Mesothelial cell of epicardium (in vitro differentiated cells): Measurements from ENCODE around the gene MBOAT2. TPM values are rescaled to one million over a fixed set of nuclear protein-coding genes. Genes with fewer than 3 reads are reported as not detected.

Experiments used
- DNase-seq, 2 experiments: peaks; one replicate each; pipeline ENCODE4 v3.0.0; 2021; ENCODE audit warnings: low spot score in 2 of 2; ENCODE audit not compliant: unreplicated experiment in 2 of 2
- H3K27ac Mint-ChIP-seq: 2 replicates; pipeline ENCODE4 v1.8.0; 2021; ENCODE audit warnings: mixed read lengths
- H3K27me3 Mint-ChIP-seq: 2 replicates; pipeline ENCODE4 v1.8.0; 2021; ENCODE audit warnings: low read depth, mixed read lengths
- H3K36me3 Mint-ChIP-seq: 2 replicates; pipeline ENCODE4 v1.8.0; 2021; ENCODE audit warnings: mixed read lengths
- H3K4me1 Mint-ChIP-seq: 2 replicates; pipeline ENCODE4 v1.8.0; 2021; ENCODE audit warnings: mixed read lengths
- H3K4me3 Mint-ChIP-seq: 2 replicates; pipeline ENCODE4 v1.8.0; 2021; ENCODE audit warnings: mild to moderate bottlenecking, moderate library complexity, mixed read lengths
- H3K9me3 Mint-ChIP-seq: 2 replicates; pipeline ENCODE4 v1.8.0; 2021; ENCODE audit warnings: mixed read lengths
- CTCF ChIP-seq: fragments of 200-600 bp; sonication (generic); IDR thresholded peaks from one replicate; pipeline ENCODE4 v1.5.0; 2021; ENCODE audit warnings: antibody characterized with exemption; ENCODE audit not compliant: unreplicated experiment
- total RNA-seq: library from RNA; stranded (reverse); gene quantifications from 3 replicates; pipeline ENCODE4 v1.2.1, GENCODE V29; 2021

MBOAT2 gene
- total RNA-seq, 1 donor from 2014 or later: 53.0 TPM

DNA sequence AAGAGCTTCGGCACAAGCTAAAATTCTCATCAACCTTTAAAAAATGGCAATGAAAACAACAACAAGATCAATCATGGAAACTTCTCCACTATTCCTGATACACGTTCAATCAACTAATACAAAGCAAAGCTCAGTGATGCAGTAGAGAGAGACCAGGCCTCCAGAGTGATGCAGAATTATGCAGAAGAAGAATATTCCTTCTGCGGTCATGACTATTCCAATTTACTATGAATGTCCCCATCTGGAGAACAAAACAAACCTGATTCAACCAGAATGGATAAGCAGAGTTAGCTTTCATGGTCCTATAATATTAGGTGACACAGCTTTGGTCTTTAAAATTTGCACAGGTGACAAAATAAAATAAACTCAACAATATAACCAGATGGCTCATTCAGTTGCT lies 12.5 kb upstream of the MBOAT2 start:
- DNase-seq: no peak
- H3K36me3 Mint-ChIP-seq: no peaks in the 10 kb centered on the region
- TF ChIP-seq CTCF: no peak
- H3K27me3 Mint-ChIP-seq: peaks cover 6% of the 10 kb centered on the region
- H3K9me3 Mint-ChIP-seq: no peaks in the 10 kb centered on the region
- no peaks in the 10 kb centered on the region for H3K4me1 Mint-ChIP-seq
- no peak overlapping the region for H3K4me3 Mint-ChIP-seq
- no peak overlapping the region for H3K27ac Mint-ChIP-seq

DNA sequence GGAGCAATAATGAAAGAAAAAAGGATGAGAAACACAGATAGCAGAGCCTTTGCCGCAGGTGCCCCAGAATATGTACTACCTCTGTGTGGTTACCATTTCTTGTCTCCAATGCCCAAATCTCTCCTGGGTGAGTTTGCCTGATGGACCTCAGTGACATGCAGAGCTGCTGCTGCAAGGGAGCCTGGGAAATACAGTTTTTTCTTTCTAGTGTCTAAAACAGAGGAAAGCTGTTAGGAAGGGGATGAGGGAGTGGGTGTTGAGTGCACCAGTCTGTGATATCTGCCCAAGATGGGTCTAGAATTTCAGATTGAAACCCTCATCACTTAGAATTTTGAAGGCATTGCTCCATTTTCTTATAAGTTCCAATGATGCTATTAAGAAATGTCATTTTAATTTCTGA lies 9.9 kb upstream of the MBOAT2 start:
- Mint-ChIP-seq H3K27ac (no peak overlapping the region), H3K9me3 (no peaks in the 10 kb centered on the region), H3K27me3 (peaks cover 3% of the 10 kb centered on the region), H3K4me3 (no peak overlapping the region), H3K4me1 (peaks cover 7% of the 10 kb centered on the region), H3K36me3 (no peaks in the 10 kb centered on the region)
- no peak for TF ChIP-seq CTCF
- no peak for DNase-seq

- Mint-ChIP-seq H3K27ac (no peak overlapping the region), H3K4me1 (peaks cover 7% of the 10 kb centered on the region)
- no peak for TF ChIP-seq CTCF
Measured at GRCh38 chr2:9010866-9011265, 7.4 kb upstream of the MBOAT2 start.

DNA sequence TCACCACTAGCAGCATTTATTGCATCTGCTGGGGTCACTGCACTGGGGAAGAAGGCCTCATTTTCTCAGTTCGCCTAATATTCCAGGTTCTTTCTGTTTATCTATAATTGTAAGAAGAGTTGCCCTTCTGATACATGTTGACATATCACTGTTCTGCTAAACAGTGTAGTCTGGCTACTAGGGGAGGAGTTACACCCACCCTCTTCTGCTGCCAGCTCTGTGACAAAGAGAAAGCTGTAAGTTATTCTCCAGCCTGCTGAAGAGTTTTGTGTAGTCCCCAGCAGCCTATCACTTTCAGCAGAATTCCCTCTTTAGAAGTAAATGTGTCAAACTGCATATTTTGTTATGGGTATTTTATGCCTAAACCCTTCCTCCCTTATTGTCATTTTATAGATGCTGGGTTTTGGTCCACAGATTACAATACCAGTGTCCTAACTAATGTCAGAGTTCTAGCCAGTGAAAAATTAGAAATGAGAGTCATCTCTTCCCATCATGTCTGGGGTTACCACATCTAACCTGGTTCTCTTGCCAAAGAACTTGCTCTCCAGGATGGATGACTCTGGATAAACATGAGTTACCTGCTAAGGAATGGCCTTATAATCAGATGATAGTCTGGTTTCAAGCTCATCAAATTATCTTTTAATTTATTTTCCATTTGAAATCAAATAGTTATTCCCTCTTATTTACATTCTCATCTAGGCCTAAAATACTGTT lies 5.6 kb upstream of the MBOAT2 start:
- TF ChIP-seq CTCF: no peak
- Mint-ChIP-seq H3K4me3 (no peak overlapping the region), H3K9me3 (no peaks in the 10 kb centered on the region), H3K36me3 (peaks cover 3% of the 10 kb centered on the region), H3K27me3 (peaks cover 3% of the 10 kb centered on the region), H3K27ac (no peak overlapping the region), H3K4me1 (peaks cover 16% of the 10 kb centered on the region)
- no peak for DNase-seq

More at GRCh38 chr2:9010866-9011265, 7.4 kb upstream of the MBOAT2 start:
- Mint-ChIP-seq H3K36me3 (no peaks in the 10 kb centered on the region), H3K27me3 (peaks cover 3% of the 10 kb centered on the region), H3K4me3 (no peak overlapping the region), H3K9me3 (no peaks in the 10 kb centered on the region)
- DNase-seq: no peak

GRCh38 chr2:9006368-9006767 lies 2.9 kb upstream of the MBOAT2 start:
- peaks cover 27% of the 10 kb centered on the region for H3K4me1 Mint-ChIP-seq
- no peaks in the 10 kb centered on the region for H3K27me3 Mint-ChIP-seq
- no peak overlapping the region for H3K4me3 Mint-ChIP-seq
- H3K27ac Mint-ChIP-seq: no peak overlapping the region
- peaks cover 3% of the 10 kb centered on the region for H3K36me3 Mint-ChIP-seq
- no peak for TF ChIP-seq CTCF
- no peak for DNase-seq
- H3K9me3 Mint-ChIP-seq: no peaks in the 10 kb centered on the region
